GM12865 (cell line): Measurements from ENCODE around the gene ZNF32.

Experiments used
- DNase-seq: peaks from one replicate; pipeline ENCODE4 v3.0.0; 2010; ENCODE audit warnings: low read depth
- H3K4me3 ChIP-seq: 2 replicates; pipeline ENCODE4 v1.5.1; 2011; ENCODE audit warnings: mild to moderate bottlenecking, low read depth, low read length, control low read depth
- CTCF ChIP-seq: IDR thresholded peaks from 2 replicates; pipeline ENCODE4 v1.5.1; 2011; ENCODE audit warnings: low read length, control low read depth, low read depth, inconsistent platforms; ENCODE audit not compliant: insufficient read depth; ENCODE audit errors: missing control alignments

The ZNF32 gene

GRCh38 chr10:43693602-43694001, 44.9 kb upstream of the ZNF32 start:
- no peak for TF ChIP-seq CTCF
- no peak overlapping the region for H3K4me3 ChIP-seq
- DNase-seq, result no peak

- no peak for DNase-seq
- no peak overlapping the region for H3K4me3 ChIP-seq
- no peak for TF ChIP-seq CTCF
Measured at GRCh38 chr10:43692051-43692825, 43.6 kb upstream of the ZNF32 start.

GRCh38 chr10:43691485-43691884, 42.8 kb upstream of the ZNF32 start:
- TF ChIP-seq CTCF, result no peak
- no peak for DNase-seq

GRCh38 chr10:43689955-43690771, 41.5 kb upstream of the ZNF32 start:
- peak; percentile 77 for DNase-seq

More at GRCh38 chr10:43691485-43691884, 42.8 kb upstream of the ZNF32 start:
- no peak overlapping the region for H3K4me3 ChIP-seq

GRCh38 chr10:43689618-43689954, 40.9 kb upstream of the ZNF32 start:
- H3K4me3 ChIP-seq, result peak overlapping the region; percentile 37
- DNase-seq, result no peak
- no peak for TF ChIP-seq CTCF

More at GRCh38 chr10:43689955-43690771, 41.5 kb upstream of the ZNF32 start:
- peak; percentile 76 for TF ChIP-seq CTCF
- peak overlapping the region; percentile 37 for H3K4me3 ChIP-seq

GRCh38 chr10:43689007-43689491, 40.4 kb upstream of the ZNF32 start:
- H3K4me3 ChIP-seq, result no peak overlapping the region
- TF ChIP-seq CTCF, result no peak
- DNase-seq, result no peak
